Lung (tissue), 12 donors: ENCODE measurements around the gene STOML1. TPM values are rescaled to one million over a fixed set of nuclear protein-coding genes. Genes with fewer than 3 reads are reported as not detected.
A peak's percentile ranks its signal among the peaks of the same experiment; 100 is the strongest.

Experiments used
- ATAC-seq: fragments of 200-7000 bp; cut with Tn5 transposase; one replicate; pipeline ENCODE4 v1.9.1; 2020; ENCODE audit warnings: moderate number of reproducible peaks; ENCODE audit not compliant: insufficient read depth, low FRiP score
- DNase-seq, 3 donors: peaks; one replicate each; pipeline ENCODE4 v3.0.0-alpha.2; 2013 to 2017
- H3K27ac ChIP-seq, 2 donors: one replicate each; pipeline ENCODE4 v1.5.1; 2013; ENCODE audit warnings: mild to moderate bottlenecking in 2 of 2, moderate library complexity in 2 of 2, control low read depth in 1 of 2, inconsistent platforms in 1 of 2, low read depth in 1 of 2, low read length in 1 of 2
- H3K27me3 ChIP-seq, 3 donors: one replicate each; pipeline ENCODE4 v1.5.1; 2013; ENCODE audit warnings: low read length in 2 of 3; ENCODE audit not compliant: control insufficient read depth in 3 of 3, insufficient read depth in 3 of 3
- H3K36me3 ChIP-seq, 4 donors: one replicate each; pipeline ENCODE4 v1.5.1; 2013; ENCODE audit warnings: low read length in 4 of 4, mild to moderate bottlenecking in 1 of 4, moderate library complexity in 1 of 4; ENCODE audit not compliant: control insufficient read depth in 4 of 4, insufficient read depth in 4 of 4
- H3K4me1 ChIP-seq, 5 donors: one replicate each; pipeline ENCODE4 v1.5.1; 2013; ENCODE audit warnings: low read length in 5 of 5, mild to moderate bottlenecking in 2 of 5, moderate library complexity in 1 of 5; ENCODE audit not compliant: control insufficient read depth in 5 of 5, insufficient read depth in 5 of 5
- H3K4me3 ChIP-seq: one replicate; pipeline ENCODE4 v1.5.1; 2013; ENCODE audit warnings: mild to moderate bottlenecking, control low read depth, moderate library complexity
- H3K9ac ChIP-seq, 2 donors: one replicate each; pipeline ENCODE4 v1.5.1; 2013; ENCODE audit warnings: low read length in 2 of 2, control low read depth in 1 of 2; ENCODE audit not compliant: insufficient read depth in 1 of 2
- H3K9me3 ChIP-seq, 4 donors: one replicate each; pipeline ENCODE4 v1.5.1; 2013; ENCODE audit warnings: low read length in 3 of 4, mild to moderate bottlenecking in 1 of 4, moderate library complexity in 1 of 4; ENCODE audit not compliant: control insufficient read depth in 4 of 4, insufficient read depth in 3 of 4
- CTCF ChIP-seq: IDR thresholded peaks from 2 replicates; pipeline ENCODE4 v1.5.1; 2012; ENCODE audit warnings: mild to moderate bottlenecking; ENCODE audit errors: control extremely low read depth, extremely low read depth
- WGBS, 2 donors: extraction: QIAGEN DNeasy Blood & Tissue Kit; methylation state at CpG; one replicate each; pipeline ENCODE4 v1.1.7; 2013; 5-methylcytosine and 5-hydroxymethylcytosine counted together
- polyA plus RNA-seq, 2 donors: library from polyadenylated mRNA; stranded (reverse); fragments of 200-250 nt; gene quantifications; one replicate each; pipeline ENCODE4 v1.2.1, GENCODE V29; 2013
- total RNA-seq, 2 donors: library from RNA; depleted of rRNA in 1 of 2; stranded (reverse); fragments of >200 nt in 1 of 2; gene quantifications; one replicate each; pipeline ENCODE4 v1.2.1, GENCODE V29; 2014 to 2021
- donor health status: control.
- donor health status: control.
- donor health status: Bipolar disorder and iron deficiency.
- donor health status: healthy.
- donor health status: DM: yes; HTN: yes; CAD: no.

Gene STOML1
- total and polyA plus RNA-seq, 4 donors: 10.3 to 35.4 (median 26.9) TPM

GRCh38 chr15:74028646-74029045 is 36.6 kb upstream of the STOML1 start:
- WGBS, 2 donors: 60 to 74% methylated on average over 3 of the region's 3 CpGs
- H3K4me1 ChIP-seq: peaks cover 0 to 19% (median 0%) of the 10 kb centered on the region in 5 donors
- no peak overlapping the region for H3K9ac ChIP-seq
- no peak overlapping the region for H3K4me3 ChIP-seq
- no peak for TF ChIP-seq CTCF
- H3K27ac ChIP-seq: no peak overlapping the region
- H3K9me3 ChIP-seq: no peaks in the 10 kb centered on the region
- ATAC-seq (no peak), DNase-seq (no peak)
- H3K36me3 ChIP-seq: peaks cover 10 to 51% (median 29%) of the 10 kb centered on the region in 4 donors
- no peaks in the 10 kb centered on the region for H3K27me3 ChIP-seq

GRCh38 chr15:74027688-74028087 is 35.6 kb upstream of the STOML1 start:
- no peak for ATAC-seq
- peaks cover 0 to 26% (median 0%) of the 10 kb centered on the region in 5 donors for H3K4me1 ChIP-seq
- H3K36me3 ChIP-seq: peaks cover 18 to 51% (median 25%) of the 10 kb centered on the region in 4 donors

GRCh38 chr15:74025436-74025835 is 33.3 kb upstream of the STOML1 start:
- no peak for TF ChIP-seq CTCF
- DNase-seq (no peak), ATAC-seq (no peak)
- no peak overlapping the region for H3K4me3 ChIP-seq
- H3K4me1 ChIP-seq: peaks cover 0 to 28% (median 0%) of the 10 kb centered on the region in 5 donors
- H3K27me3 ChIP-seq: no peaks in the 10 kb centered on the region
- no peak overlapping the region for H3K9ac ChIP-seq
- peaks cover 0 to 2% (median 0%) of the 10 kb centered on the region in 4 donors for H3K9me3 ChIP-seq
- WGBS, 2 donors: 67 to 76% methylated on average over 5 of the region's 5 CpGs
- no peak overlapping the region for H3K27ac ChIP-seq
- peaks cover 18 to 50% (median 27%) of the 10 kb centered on the region in 4 donors for H3K36me3 ChIP-seq

More at GRCh38 chr15:74027688-74028087, 35.6 kb upstream of the STOML1 start:
- peaks cover 0 to 2% (median 0%) of the 10 kb centered on the region in 4 donors for H3K9me3 ChIP-seq
- H3K9ac ChIP-seq: no peak overlapping the region
- no peak overlapping the region for H3K4me3 ChIP-seq
- no peak for TF ChIP-seq CTCF
- no peaks in the 10 kb centered on the region for H3K27me3 ChIP-seq
- DNase-seq: no peak
- H3K27ac ChIP-seq: no peak overlapping the region
- 54 to 73% methylated on average over 3 of the region's 3 CpGs for WGBS, 2 donors

- Histone ChIP-seq H3K27ac (peak overlapping the region in 1 of 2 donors; percentile 30), H3K27me3 (no peaks in the 10 kb centered on the region), H3K36me3 (peaks cover 18 to 46% (median 28%) of the 10 kb centered on the region in 4 donors), H3K9ac (no peak overlapping the region), H3K4me1 (peaks cover 0 to 28% (median 0%) of the 10 kb centered on the region in 5 donors), H3K4me3 (no peak overlapping the region), H3K9me3 (peaks cover 0 to 2% (median 0%) of the 10 kb centered on the region in 4 donors)
- DNase-seq (no peak), ATAC-seq (no peak)
- WGBS, 2 donors: 31 to 89% methylated on average over 2 of the region's 2 CpGs
- no peak for TF ChIP-seq CTCF
Measured at GRCh38 chr15:74024687-74025086, 32.6 kb upstream of the STOML1 start.
